ENCODE data around the gene NTF4. TPM values are rescaled to one million over a fixed set of nuclear protein-coding genes. Genes with fewer than 3 reads are reported as not detected.

NTF4 gene
- total and polyA plus RNA-seq, 4 donors, result 2.1 to 5.2 (median 2.8) TPM

GRCh38 chr19:49085868-49086232 is 21.2 kb upstream of the NTF4 start:
- no peak for ATAC-seq (ENCODE audit: insufficient read depth, low FRiP score)
- TF ChIP-seq, protein P1, sequence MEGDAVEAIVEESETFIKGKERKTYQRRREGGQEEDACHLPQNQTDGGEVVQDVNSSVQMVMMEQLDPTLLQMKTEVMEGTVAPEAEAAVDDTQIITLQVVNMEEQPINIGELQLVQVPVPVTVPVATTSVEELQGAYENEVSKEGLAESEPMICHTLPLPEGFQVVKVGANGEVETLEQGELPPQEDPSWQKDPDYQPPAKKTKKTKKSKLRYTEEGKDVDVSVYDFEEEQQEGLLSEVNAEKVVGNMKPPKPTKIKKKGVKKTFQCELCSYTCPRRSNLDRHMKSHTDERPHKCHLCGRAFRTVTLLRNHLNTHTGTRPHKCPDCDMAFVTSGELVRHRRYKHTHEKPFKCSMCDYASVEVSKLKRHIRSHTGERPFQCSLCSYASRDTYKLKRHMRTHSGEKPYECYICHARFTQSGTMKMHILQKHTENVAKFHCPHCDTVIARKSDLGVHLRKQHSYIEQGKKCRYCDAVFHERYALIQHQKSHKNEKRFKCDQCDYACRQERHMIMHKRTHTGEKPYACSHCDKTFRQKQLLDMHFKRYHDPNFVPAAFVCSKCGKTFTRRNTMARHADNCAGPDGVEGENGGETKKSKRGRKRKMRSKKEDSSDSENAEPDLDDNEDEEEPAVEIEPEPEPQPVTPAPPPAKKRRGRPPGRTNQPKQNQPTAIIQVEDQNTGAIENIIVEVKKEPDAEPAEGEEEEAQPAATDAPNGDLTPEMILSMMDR (IDR thresholded peaks at IDR 0.05; ENCODE audit: control extremely low read depth, extremely low read depth), result no peak
- Histone ChIP-seq H3K4me1 (ENCODE audit: control insufficient read depth in 5 of 5, insufficient read depth in 5 of 5, low read length in 5 of 5) (peaks cover 4 to 14% (median 9%) of the 10 kb centered on the region in 5 donors), H3K9ac (ENCODE audit: insufficient read depth in 1 of 2, low read length in 2 of 2) (peak overlapping the region; percentile 93 to 97), H3K4me3 (peak overlapping the region; percentile 94), H3K27ac (ENCODE audit: low read depth in 1 of 2, low read length in 1 of 2) (peak overlapping the region; percentile 92 to 93), H3K36me3 (ENCODE audit: control insufficient read depth in 4 of 4, insufficient read depth in 4 of 4, low read length in 4 of 4) (peaks cover 11 to 25% (median 23%) of the 10 kb centered on the region in 4 donors), H3K27me3 (ENCODE audit: control insufficient read depth in 3 of 3, insufficient read depth in 3 of 3, low read length in 2 of 3) (no peaks in the 10 kb centered on the region), H3K9me3 (ENCODE audit: control insufficient read depth in 4 of 4, insufficient read depth in 3 of 4, low read length in 3 of 4) (peaks cover 0 to 1% (median 0%) of the 10 kb centered on the region in 4 donors)
- WGBS, 2 donors, result 2% methylated on average over 14 of the region's 14 CpGs
- DNase-seq, result no peak

- 0% methylated on average over 83 to 89 of the region's 89 CpGs for WGBS, 2 donors
- ATAC-seq (ENCODE audit: insufficient read depth, low FRiP score), result peak; percentile 99
- DNase-seq, result peak; percentile 100
- Histone ChIP-seq H3K27me3 (ENCODE audit: control insufficient read depth in 3 of 3, insufficient read depth in 3 of 3, low read length in 2 of 3) (no peaks in the 10 kb centered on the region), H3K4me1 (ENCODE audit: control insufficient read depth in 5 of 5, insufficient read depth in 5 of 5, low read length in 5 of 5) (peaks cover 4 to 14% (median 9%) of the 10 kb centered on the region in 5 donors), H3K27ac (ENCODE audit: low read depth in 1 of 2, low read length in 1 of 2) (peak within 1 kb of the TSS; percentile 92 to 93), H3K9ac (ENCODE audit: insufficient read depth in 1 of 2, low read length in 2 of 2) (peak within 1 kb of the TSS; percentile 97 to 98), H3K36me3 (ENCODE audit: control insufficient read depth in 4 of 4, insufficient read depth in 4 of 4, low read length in 4 of 4) (peaks cover 5 to 19% (median 17%) of the 10 kb centered on the region in 4 donors), H3K4me3 (peak within 1 kb of the TSS; percentile 94), H3K9me3 (ENCODE audit: control insufficient read depth in 4 of 4, insufficient read depth in 3 of 4, low read length in 3 of 4) (peaks cover 0 to 1% (median 0%) of the 10 kb centered on the region in 4 donors)
- TF ChIP-seq, protein P1 (IDR thresholded peaks at IDR 0.05; ENCODE audit: control extremely low read depth, extremely low read depth), result no peak
These were observed 20.6 kb upstream of the NTF4 start, which contains the start of gene SNRNP70 for GRCh38 chr19:49085020-49085867. TSS of gene SNRNP70 (plus strand) at chr19:49085451. CDS start at chr19:49086415, 964 bp downstream.

GRCh38 chr19:49084206-49085019 is 19.8 kb upstream of the NTF4 start:
- peaks cover 0 to 17% (median 12%) of the 10 kb centered on the region in 4 donors for H3K36me3 ChIP-seq (ENCODE audit: control insufficient read depth in 4 of 4, insufficient read depth in 4 of 4, low read length in 4 of 4)
- ATAC-seq (ENCODE audit: insufficient read depth, low FRiP score) (no peak), DNase-seq (no peak)
- H3K9ac ChIP-seq (ENCODE audit: insufficient read depth in 1 of 2, low read length in 2 of 2), result peak overlapping the region in 1 of 2 donors; percentile 98
- TF ChIP-seq, protein P1 (IDR thresholded peaks at IDR 0.05; ENCODE audit: control extremely low read depth, extremely low read depth), result no peak
- H3K4me1 ChIP-seq (ENCODE audit: control insufficient read depth in 5 of 5, insufficient read depth in 5 of 5, low read length in 5 of 5), result peaks cover 4 to 14% (median 9%) of the 10 kb centered on the region in 5 donors
- no peak overlapping the region for H3K4me3 ChIP-seq
- no peaks in the 10 kb centered on the region for H3K27me3 ChIP-seq (ENCODE audit: control insufficient read depth in 3 of 3, insufficient read depth in 3 of 3, low read length in 2 of 3)
- H3K9me3 ChIP-seq (ENCODE audit: control insufficient read depth in 4 of 4, insufficient read depth in 3 of 4, low read length in 3 of 4), result no peaks in the 10 kb centered on the region
- 69 to 70% methylated on average over 26 of the region's 26 CpGs for WGBS, 2 donors
- peak overlapping the region; percentile 90 to 93 for H3K27ac ChIP-seq (ENCODE audit: low read depth in 1 of 2, low read length in 1 of 2)
